Hypothalamus (tissue), 51 donors: ENCODE data around the gene PKP4.
"Not testable (repeated sequence)": the region's sequence is repeated elsewhere in the genome, so short reads cannot be mapped to it uniquely, and the experiment has no call there.

Experiments used
- DNase-seq, 51 donors: peaks; one replicate each; lab custom pipeline; 2025; lab: John Stamatoyannopoulos, UW

Gene PKP4

DNA sequence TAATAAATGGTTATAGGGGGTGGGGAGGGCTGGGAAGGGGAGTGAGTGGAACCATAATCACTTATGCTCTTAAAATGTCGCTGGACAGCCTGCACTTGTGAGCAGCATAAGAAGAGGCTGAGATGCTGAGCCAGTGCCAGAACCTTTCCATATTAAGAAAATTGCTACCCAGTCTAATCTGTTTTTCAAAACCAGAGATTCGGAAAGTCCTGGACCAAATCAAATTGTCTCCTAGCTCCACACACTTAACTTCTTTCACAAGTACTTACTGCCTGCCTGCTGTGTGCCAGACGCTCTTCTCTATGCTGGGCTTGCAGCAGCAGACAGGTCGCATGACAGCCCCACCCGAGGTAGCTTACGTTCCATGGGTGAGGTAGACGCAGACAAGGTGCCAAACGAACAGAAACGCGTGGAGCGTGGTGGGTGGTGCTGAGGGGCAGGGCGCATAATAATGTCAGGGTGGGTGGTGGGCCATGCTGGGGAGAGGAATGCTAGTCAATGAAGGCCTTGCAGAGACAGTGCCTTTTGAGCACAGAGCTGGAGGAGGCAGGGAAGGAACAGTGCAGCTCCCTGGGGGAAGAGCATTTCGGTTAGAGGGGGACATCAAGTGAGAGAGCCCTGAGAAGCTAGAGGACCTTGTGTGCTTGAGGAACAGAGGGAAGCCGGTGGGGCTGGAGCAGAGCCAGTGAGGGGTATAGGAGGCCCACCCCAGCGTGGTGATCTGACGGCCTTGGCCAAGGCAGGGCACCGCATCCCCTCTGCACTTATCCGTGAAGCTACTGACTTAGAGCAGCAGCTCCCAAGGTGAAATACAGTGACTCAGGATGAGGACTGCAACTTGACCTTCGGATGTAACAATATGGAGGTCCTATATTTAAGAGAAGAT lies 214.9 kb downstream of the PKP4 start:
- peak in 8 of 51 donors; percentile 13 to 57 (median 18) for DNase-seq

- DNase-seq, result no peak
Measured at GRCh38 chr2:158676295-158676694, 219.5 kb downstream of the PKP4 start.

GRCh38 chr2:158676696-158677095 lies 219.9 kb downstream of the PKP4 start:
- DNase-seq, result peak in 23 of 51 donors; percentile 7 to 55 (median 21)

DNA sequence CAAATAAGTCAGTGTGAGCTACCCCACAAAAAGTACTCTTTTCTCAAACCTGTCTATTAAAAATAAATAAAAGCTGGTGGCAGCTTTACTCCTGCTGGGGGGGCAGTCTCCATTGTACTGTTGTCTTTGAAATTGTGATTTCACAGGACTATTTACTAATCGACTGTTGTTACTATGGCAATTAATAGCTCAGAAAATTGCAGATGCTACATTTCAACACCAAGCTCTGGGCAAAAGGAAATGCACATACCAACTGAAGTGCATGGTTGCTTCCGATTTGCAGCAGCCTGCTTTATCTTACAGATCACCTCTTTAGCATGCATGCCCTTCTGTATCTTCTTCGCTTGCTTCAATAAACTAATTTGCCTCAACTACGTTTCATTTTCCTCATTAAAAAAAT lies 220.8 kb downstream of the PKP4 start:
- no peak for DNase-seq

GRCh38 chr2:158681816-158682215 lies 225.1 kb downstream of the PKP4 start:
- DNase-seq, result no peak

DNA sequence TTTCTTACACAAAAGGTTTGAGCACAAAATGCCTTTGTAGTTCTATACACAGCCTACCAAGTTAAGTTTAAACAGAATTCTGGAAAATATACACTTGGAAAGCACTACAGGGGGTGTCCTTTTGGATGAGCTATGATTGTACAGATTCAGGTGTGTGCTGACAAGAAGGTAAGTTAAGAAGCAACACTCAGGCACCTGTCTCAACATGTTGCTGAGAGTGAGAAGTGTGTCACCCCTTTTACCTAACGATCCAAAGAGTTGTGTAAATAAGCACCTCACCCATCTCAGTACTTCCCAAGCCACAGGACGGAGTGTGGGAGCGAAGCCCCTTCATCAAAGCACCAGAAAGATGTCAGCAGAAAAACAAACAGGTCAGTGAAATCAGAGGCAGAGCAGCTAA lies 228.9 kb downstream of the PKP4 start:
- no peak for DNase-seq

DNA sequence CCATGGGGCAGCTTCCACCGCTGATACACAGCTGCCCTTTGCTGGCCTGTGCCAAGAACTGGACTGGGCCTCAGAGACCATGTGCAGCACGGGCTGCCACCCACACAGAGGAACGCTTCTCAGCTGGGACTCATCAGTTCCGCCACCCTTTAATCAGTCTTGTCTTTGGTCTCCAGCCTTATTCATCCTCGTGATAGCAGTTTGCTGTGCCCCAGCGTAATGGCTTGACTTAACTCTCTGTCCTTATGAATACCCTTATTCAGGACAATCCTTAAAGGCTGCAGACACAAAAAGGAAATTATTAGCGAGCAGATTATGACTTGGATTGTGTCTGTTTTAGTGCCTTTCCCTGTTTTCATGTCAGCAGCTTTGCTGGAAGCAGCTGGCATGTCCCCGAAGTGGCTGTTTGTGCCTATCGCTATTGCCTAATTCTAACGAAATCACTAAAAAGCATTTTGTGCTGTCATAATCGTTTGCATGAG lies 229.5 kb downstream of the PKP4 start:
- peak in 44 of 51 donors; percentile 5 to 85 (median 44) for DNase-seq

GRCh38 chr2:158687315-158687714 lies 230.6 kb downstream of the PKP4 start:
- DNase-seq, result no peak

DNA sequence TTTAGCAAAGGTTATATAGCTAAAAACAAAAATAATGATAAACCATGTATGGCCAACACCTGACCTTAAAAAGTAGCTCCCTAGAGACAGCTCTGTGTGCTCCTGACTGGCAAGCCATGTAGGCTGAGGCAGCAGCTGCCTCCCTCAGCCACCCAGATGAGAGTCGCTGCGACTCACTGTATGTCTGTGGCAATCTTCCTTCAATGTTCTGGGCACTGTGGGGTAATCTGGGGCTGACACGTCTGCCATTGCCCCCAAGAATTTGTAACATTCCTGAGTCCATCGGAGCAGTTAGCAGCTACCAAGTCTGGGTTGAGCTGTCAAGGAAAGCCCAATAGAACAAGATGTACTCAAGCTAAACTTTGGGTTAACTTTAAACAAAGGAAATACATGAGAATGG lies 232.0 kb downstream of the PKP4 start:
- DNase-seq, result no peak

DNA sequence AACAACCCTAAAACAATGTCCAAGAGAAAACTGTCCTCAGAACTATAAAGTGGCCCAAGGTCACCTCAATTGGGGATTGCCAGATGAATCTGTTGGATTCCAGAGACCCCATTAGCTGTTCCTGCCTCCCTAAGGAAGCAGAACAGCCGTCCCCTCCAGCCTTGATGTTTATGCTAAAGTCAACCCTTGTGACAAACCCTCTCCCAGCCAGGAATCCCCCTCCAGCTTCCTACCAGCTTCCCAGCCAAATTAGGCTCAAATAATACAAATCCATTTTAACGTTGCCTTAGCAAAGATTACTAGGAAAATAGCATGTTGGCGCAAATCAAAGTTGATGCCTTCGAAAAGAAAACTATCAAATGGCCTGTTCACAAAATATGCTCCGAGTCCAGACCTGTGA lies 232.6 kb downstream of the PKP4 start:
- no peak for DNase-seq

DNA sequence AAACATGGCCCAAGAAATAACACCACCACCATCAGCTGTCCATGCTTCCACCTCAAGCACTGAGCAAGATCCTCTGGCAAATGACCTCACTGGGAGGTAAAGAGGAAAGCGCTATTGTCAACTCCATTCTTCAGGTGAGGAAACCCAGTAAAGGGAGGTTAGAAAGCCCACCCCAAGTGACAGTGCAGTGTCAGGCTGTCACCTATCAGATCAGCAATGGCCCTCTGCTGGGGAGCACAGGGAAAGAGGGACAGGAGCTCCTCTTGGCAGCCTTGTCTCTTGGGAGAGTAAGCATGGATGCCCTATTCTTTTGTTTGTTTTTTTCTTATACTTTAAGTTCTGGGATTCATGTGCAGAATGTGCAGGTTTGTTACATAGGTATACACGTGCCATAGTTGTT lies 234.1 kb downstream of the PKP4 start:
- DNase-seq, result no peak

- no peak for DNase-seq
Measured at GRCh38 chr2:158691619-158692018, 234.9 kb downstream of the PKP4 start.

DNA sequence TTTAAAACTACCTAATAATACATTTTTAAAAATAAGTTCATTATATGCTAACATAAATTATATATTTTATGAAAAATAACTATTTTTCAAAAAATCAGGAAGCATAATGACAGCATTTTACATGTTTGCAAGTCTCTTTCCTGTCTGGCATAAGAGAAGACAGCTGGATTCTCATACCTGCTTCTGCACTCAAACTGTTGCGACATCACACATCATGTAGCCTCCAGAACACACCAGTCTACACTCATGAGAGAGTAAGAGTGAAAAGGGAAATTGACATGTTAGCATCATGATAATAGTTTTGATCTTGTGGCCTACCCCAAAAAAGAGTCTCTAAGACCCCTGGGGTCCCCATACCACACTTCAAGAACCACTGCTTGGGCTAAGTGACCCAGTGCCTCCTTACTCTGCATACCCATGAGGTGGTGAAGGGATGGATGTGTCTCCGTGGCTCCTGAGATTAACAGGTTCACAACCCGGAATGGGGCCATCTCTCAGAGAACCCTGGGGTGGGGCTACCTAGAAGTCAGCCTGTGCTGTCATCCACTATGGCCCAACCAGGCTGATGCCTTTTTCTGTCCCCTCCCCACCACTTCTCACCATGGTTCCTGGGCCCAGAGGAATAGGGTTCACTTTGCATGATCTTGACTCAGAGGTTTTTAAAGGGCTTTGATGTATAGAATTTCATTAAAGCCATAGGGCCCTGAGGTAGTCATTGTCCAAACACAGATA lies 235.8 kb downstream of the PKP4 start:
- no peak for DNase-seq

DNA sequence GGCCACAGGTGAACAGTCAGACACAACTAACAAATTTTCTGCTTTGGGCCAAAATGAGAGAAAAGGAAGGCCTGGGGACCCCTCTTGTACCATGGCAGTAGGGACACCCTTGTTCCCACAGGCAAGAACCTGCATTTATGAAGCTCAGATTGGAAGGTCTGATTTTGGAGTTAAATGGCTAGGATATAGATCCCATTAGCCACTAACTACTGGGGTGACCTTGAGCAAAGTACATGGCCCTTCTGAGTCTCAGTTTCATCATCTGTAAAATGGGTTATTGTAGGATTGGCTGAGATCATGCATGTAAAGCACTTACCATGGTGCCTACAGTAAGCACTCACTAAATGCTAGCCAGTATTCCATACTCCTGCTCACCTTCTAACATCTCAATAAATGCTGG lies 236.7 kb downstream of the PKP4 start:
- no peak for DNase-seq

DNA sequence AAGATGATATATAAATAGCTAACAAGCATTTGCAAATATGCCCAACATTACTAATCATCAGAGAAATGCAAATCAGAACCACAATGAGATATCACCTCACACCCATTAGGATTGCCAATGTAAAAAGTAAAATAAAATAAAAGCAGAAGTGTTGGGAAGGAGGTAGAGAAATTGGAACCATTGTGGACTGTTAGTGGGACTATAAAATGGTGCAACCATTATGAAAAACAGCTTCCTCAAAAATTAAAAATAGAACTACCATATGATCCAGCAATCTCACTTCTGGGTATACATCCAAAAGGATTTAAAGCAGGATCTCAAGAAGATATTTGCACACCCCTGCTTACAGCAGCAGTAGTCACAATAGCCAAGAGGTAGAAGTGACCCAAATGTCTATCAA lies 238.6 kb downstream of the PKP4 start:
- no peak for DNase-seq

DNA sequence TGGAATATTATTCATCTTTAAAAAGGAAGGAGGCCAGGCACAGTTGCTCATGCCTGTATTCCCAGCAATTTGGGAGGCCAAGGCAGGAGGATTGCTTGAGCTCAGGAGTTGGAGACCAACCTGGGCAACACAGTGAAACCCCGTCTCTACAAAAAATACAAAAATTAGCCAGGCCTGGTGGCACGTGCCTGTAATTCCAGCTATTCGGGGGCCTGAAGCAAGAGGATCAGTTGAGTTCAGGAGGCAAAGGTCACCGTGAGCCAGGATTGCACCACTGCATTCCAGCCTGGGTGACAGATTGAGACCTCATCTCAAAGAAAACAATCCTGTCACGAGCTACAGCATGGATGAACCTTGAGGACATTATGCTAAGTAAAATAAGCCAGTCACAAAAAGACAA lies 239.0 kb downstream of the PKP4 start:
- DNase-seq, result not testable (repeated sequence)

DNA sequence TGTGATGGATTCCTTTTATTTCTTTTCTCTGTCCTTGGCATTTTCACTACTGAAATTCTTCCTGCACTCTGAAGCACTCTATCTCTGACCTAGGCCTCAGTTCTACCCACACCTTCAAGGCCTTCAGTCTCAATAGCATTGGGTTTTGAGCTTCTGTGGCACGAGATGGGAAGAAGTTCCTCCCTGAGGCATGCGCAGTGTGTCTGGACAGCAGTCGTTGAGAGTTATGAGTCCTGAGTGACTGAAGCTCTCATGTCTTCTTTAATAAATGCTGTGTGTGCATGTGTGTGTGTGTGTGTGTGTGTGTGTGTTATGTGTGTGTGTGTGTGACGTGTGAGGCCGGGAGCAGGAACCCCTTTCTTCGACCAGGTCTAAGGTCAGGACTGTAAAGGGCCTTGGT lies 242.6 kb downstream of the PKP4 start:
- DNase-seq, result no peak

GRCh38 chr2:158701101-158701500 lies 244.3 kb downstream of the PKP4 start:
- no peak for DNase-seq

- no peak for DNase-seq
Measured at GRCh38 chr2:158702740-158703139, 246.0 kb downstream of the PKP4 start.

DNA sequence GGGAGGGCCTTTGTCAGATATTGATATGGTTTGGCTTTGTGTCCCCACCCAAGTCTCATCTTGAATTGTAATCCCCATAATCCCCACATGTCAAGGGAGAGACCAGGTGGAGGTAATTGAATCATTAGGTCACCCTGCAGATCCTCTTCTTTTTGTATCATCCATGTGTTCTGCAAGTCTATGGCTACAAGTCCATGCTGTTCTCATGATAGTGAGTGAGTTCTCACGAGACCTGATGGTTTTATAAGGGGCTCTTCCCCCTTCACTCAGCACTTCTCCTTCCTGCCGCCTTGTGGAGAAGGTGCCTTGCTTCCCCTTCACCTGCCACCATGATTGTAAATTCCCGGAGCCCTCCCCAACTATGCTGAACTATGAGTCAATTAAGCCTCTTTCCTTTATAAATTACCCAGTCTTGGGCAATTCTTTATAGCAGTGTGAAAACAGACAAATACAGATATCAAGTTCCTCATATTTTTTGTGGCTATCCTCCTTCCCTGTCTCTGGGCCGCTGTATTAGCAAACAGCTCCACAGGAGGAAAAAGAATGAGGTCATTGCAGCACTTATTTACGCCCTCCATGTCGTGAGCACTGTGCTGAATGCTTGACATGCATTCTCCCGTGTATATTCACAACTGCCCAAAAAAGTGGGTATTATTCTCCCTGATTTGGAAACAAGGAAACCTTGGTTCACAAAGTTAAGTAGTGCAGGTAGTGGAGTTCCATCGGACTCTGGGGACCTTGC lies 248.1 kb downstream of the PKP4 start:
- not testable (repeated sequence) for DNase-seq
